ENCODE data around the gene UCK2. TPM values are rescaled to one million over a fixed set of nuclear protein-coding genes. Genes with fewer than 3 reads are reported as not detected.
A peak's percentile ranks its signal among the peaks of the same experiment; 100 is the strongest.
"Not testable (repeated sequence)": the region's sequence is repeated elsewhere in the genome, so short reads cannot be mapped to it uniquely, and the experiment has no call there.

UCK2 gene
- total RNA-seq, result 10 to 100 TPM; 40.3 to 47.8 (median 42.2) TPM

DNA sequence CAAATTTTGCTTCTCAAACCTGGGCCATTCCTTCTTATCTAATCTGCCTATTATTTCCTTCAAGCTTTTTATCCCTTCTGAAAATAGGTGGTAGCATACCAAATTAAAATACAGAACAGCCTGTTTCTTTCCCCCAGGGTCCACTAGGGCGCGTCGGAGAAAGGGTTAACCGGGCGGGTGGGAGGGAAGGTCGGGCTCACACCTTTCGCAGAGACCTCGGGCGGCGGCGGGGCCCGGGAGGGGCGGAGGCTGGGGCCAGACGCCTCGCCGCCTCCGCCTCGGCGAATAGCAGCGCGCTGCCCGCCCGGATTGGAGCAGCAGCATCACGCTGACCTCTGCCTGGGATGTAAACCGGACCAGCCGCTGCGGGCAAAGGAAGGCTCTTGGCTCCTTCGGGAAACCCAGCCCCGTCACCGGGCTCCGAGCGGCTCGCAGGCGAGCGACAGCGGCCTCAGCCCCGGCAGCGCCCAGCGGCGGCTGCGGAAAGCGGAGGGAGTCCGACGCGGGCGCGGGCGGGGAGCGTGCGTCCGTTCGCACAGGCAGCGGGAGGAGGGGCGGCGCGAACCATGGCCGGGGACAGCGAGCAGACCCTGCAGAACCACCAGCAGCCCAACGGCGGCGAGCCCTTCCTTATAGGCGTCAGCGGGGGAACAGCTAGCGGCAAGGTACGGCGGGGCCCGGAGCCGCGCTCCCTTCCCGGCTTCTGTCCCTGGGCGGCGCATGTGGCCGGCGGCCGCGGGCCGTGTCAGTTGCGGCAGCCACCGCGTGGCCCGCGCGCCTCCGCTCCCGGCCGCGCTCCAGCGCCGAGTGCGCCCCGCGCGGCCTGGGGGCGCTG, at the start of gene UCK2:
Gene UCK2 (plus strand): TSS at position 347 of the 835 bp plus-strand sequence. CDS start 220 bp downstream, at position 567.
- TF ChIP-seq POLR2A (IDR thresholded peaks at IDR 0.05), result no peak
- TF ChIP-seq, protein P1, sequence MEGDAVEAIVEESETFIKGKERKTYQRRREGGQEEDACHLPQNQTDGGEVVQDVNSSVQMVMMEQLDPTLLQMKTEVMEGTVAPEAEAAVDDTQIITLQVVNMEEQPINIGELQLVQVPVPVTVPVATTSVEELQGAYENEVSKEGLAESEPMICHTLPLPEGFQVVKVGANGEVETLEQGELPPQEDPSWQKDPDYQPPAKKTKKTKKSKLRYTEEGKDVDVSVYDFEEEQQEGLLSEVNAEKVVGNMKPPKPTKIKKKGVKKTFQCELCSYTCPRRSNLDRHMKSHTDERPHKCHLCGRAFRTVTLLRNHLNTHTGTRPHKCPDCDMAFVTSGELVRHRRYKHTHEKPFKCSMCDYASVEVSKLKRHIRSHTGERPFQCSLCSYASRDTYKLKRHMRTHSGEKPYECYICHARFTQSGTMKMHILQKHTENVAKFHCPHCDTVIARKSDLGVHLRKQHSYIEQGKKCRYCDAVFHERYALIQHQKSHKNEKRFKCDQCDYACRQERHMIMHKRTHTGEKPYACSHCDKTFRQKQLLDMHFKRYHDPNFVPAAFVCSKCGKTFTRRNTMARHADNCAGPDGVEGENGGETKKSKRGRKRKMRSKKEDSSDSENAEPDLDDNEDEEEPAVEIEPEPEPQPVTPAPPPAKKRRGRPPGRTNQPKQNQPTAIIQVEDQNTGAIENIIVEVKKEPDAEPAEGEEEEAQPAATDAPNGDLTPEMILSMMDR (IDR thresholded peaks at IDR 0.05), result no peak
- WGBS, 2 donors, result 0% methylated on average over 6 to 38 of the region's 94 CpGs
- intact Hi-C loops (cut with DNase I; ENCODE audit: low total_unique reads), result no loop called here
- H3K4me3 ChIP-seq (ENCODE audit: low read depth, poor library complexity, severe bottlenecking), result peak within 1 kb of the TSS; percentile 73
- peak; percentile 29 to 91 for DNase-seq (ENCODE audit: low spot score in 2 of 2)

DNA sequence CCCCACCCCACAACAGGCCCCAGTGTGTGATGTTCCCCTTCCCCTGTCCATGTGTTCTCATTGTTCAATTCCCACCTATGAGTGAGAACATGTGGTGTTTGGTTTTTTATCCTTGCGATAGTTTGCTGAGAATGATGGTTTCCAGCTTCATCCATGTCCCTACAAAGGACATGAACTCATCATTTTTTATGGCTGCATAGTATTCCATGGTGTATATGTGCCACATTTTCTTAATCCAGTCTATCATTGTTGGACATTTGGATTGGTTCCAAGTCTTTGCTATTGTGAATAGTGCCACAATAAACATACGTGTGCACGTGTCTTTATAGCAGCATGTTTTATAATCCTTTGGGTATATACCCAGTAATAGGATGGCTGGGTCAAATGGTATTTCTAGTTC, 49.2 kb upstream of the UCK2 start:
- DNase-seq (ENCODE audit: low spot score in 2 of 2); H3K4me3 ChIP-seq (ENCODE audit: low read depth, poor library complexity, severe bottlenecking); intact Hi-C loops (cut with DNase I; ENCODE audit: low total_unique reads): not testable (repeated sequence)
- 62 to 92% methylated on average over 2 of the region's 3 CpGs for WGBS, 2 donors

DNA sequence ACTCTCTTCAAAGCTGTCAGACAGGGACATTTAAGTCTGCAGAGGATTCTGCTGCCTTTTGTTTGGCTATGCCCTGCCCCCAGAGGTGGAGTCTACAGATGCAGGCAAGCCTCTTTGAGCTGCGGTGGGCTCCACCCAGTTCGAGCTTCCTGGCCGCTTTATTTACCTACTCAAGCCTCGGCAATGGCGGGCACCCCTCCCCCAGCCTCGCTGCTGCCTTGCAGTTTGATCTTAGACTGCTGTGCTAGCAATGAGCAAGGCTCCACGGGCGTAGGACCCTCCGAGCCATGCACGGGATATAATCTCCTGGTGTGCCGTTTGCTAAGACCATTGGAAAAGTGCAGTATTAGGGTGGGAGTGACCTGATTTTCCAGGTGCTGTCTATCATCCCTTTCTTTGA, 43.9 kb upstream of the UCK2 start:
- 91 to 93% methylated on average over 11 of the region's 11 CpGs for WGBS, 2 donors
- DNase-seq (ENCODE audit: low spot score in 2 of 2); H3K4me3 ChIP-seq (ENCODE audit: low read depth, poor library complexity, severe bottlenecking); intact Hi-C loops (cut with DNase I; ENCODE audit: low total_unique reads): not testable (repeated sequence)

DNA sequence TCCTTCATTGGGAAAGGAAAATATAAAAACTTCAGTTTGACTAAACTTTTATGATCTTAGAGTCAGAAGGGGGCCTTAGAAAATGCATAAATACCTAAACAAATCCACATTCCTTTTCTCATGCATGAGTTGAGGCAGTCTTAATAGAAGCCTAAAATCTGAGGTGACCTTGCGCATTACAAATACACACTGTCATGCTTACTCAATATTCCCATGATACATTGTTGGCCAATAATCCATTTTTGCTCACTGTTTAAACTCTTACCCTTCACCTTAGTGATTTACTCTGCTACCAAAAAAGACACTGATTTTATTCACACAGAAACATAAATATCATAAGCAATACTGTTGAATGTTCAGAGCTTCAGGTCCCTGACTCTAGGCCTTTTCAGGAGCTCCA, 39.7 kb upstream of the UCK2 start:
- intact Hi-C loops (cut with DNase I; ENCODE audit: low total_unique reads), result no loop called here
- H3K4me3 ChIP-seq (ENCODE audit: low read depth, poor library complexity, severe bottlenecking), result no peak overlapping the region
- WGBS, 2 donors, result 95 to 96% methylated on average over 1 of the region's 1 CpG
- no peak for DNase-seq (ENCODE audit: low spot score in 2 of 2)
- TF ChIP-seq, protein P1 (IDR thresholded peaks at IDR 0.05), result no peak
- no peak for TF ChIP-seq POLR2A (IDR thresholded peaks at IDR 0.05)

DNA sequence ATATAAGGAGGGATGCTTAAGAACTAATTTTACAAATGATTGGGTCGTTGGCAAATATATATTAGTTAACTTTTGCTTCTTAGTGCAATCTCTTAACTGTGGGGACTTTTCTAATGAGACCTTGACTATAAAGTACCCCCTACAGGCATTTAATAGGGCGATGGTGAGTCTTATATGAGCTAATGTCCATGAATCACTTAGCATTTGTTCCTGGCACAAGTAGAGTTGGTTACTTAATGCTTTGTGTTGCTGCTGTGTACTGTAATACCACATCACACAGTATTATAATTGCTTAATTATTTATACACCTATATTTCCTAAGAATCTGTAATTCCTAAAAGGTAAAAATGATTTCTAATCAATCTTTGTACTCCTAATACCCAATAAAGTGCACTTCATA, 33.5 kb upstream of the UCK2 start:
- H3K4me3 ChIP-seq (ENCODE audit: low read depth, poor library complexity, severe bottlenecking), result no peak overlapping the region
- TF ChIP-seq, protein P1 (IDR thresholded peaks at IDR 0.05), result no peak
- no peak for TF ChIP-seq POLR2A (IDR thresholded peaks at IDR 0.05)
- intact Hi-C loops (cut with DNase I; ENCODE audit: low total_unique reads), result no loop called here
- WGBS, 2 donors, result 56 to 64% methylated on average over 2 of the region's 2 CpGs
- no peak for DNase-seq (ENCODE audit: low spot score in 2 of 2)

DNA sequence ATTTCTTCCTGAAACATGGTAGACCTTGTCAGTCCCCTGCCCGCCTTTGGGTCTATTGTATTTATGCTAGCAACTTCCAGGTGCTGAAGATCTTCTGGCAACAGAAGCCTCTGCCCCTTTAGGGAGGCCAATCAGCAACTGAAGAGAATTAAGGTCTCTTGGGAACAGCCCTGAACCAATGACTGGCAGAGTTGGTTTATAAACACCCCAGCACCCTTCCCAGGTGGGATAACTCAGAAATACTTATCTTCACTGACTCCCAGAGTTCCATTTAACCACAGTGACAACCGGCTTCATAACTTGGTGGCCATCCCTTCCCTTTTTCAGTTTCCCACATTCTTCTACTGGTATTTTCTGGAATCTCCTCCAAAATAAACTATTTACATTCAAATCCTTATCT, 31.5 kb upstream of the UCK2 start:
- WGBS, 2 donors, result 83 to 88% methylated on average over 2 of the region's 2 CpGs
- no peak for DNase-seq (ENCODE audit: low spot score in 2 of 2)
- no peak for TF ChIP-seq POLR2A (IDR thresholded peaks at IDR 0.05)
- TF ChIP-seq, protein P1 (IDR thresholded peaks at IDR 0.05), result no peak
- H3K4me3 ChIP-seq (ENCODE audit: low read depth, poor library complexity, severe bottlenecking), result no peak overlapping the region
- intact Hi-C loops (cut with DNase I; ENCODE audit: low total_unique reads), result no loop called here

DNA sequence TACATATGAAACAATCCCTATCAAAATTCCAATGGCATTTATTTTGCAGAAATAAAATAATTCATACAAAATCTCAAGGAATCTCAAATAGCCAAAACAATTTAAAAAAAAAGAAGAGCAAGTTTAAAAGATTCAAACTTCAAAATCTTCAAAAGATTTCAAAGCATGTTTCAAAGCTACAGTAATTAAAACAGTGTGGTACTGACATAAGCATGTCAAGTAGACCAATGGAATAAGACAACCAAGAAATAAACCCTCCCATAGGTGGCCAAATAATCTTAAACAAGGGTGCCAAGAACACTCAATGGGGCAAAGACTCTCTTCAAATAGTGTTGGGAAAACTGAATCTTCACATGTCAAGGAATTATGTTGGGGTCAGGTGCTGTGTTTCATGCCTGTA, 28.0 kb upstream of the UCK2 start:
- H3K4me3 ChIP-seq (ENCODE audit: low read depth, poor library complexity, severe bottlenecking), result no peak overlapping the region
- intact Hi-C loops (cut with DNase I; ENCODE audit: low total_unique reads), result no loop called here
- no peak for DNase-seq (ENCODE audit: low spot score in 2 of 2)
- TF ChIP-seq, protein P1 (IDR thresholded peaks at IDR 0.05), result no peak
- no peak for TF ChIP-seq POLR2A (IDR thresholded peaks at IDR 0.05)

DNA sequence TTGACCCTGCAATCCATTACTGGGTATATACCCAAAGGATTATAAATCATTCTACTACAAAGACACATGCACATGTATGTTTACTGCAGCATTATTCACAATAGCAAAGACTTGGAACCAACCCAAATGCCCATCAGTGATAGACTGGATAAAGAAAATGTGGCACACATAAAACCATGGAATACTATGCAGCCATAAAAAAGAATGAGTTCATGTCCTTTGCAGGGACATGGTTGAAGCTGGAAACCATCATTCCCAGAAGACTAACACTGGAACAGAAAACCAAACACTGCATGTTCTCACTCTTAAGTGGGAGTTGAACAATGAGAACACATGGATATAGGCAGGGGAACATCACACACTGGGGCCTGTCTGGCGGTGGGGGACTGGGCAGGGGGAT, 22.9 kb upstream of the UCK2 start:
- 63 to 88% methylated on average over 1 of the region's 1 CpG for WGBS, 2 donors
- H3K4me3 ChIP-seq (ENCODE audit: low read depth, poor library complexity, severe bottlenecking); DNase-seq (ENCODE audit: low spot score in 2 of 2); intact Hi-C loops (cut with DNase I; ENCODE audit: low total_unique reads): not testable (repeated sequence)
